IMR-90 (cell line): Measurements from ENCODE around the gene MAGI2.

Experiments used
- CTCF ChIP-seq: conservative IDR thresholded peaks from 2 replicates; pipeline ENCODE4 v1.5.1; 2012; ENCODE audit warnings: mild to moderate bottlenecking, low read depth, low read length, improper control_type of control experiment
- ELK1 ChIP-seq: fragments of 150-350 bp; IDR thresholded peaks from 2 replicates; pipeline ENCODE4 v1.6.1; 2016; ENCODE audit warnings: low read depth, mild to moderate bottlenecking, low read length, moderate library complexity, borderline replicate concordance
- MAFK ChIP-seq: IDR thresholded peaks from 2 replicates; pipeline ENCODE4 v1.6.1; 2012; ENCODE audit warnings: low read depth, low read length, improper control_type of control experiment
- NFE2L2 ChIP-seq: fragments of 150-350 bp; IDR thresholded peaks from 2 replicates; pipeline ENCODE4 v1.6.1; 2016; ENCODE audit warnings: low read depth, mild to moderate bottlenecking, low read length
- POLR2A ChIP-seq: IDR thresholded peaks from 2 replicates; pipeline ENCODE4 v1.6.1; 2012; ENCODE audit warnings: mild to moderate bottlenecking, low read depth, low read length
- RAD21 ChIP-seq: IDR thresholded peaks from 2 replicates; pipeline ENCODE4 v1.6.1; 2012; ENCODE audit warnings: low read length, improper control_type of control experiment
- USF2 ChIP-seq: fragments of 150-350 bp; IDR thresholded peaks from 2 replicates; pipeline ENCODE4 v1.6.1; 2017; ENCODE audit warnings: mild to moderate bottlenecking, antibody characterized with exemption, low read length, low read depth

- TF ChIP-seq CTCF (no peak), POLR2A (no peak), NFE2L2 (no peak), USF2 (no peak), RAD21 (no peak), MAFK (no peak), ELK1 (no peak)
Measured at GRCh38 chr7:79407351-79407750, 46.1 kb downstream of the MAGI2 start.
